NOMO-1 treated with dmso at 0.1 percent for 144 hours (cell line): ENCODE data around the gene SPTBN2.
"Not testable (repeated sequence)": the region's sequence is repeated elsewhere in the genome, so short reads cannot be mapped to it uniquely, and the experiment has no call there.

Experiments used
- DNase-seq: peaks from one replicate; lab custom pipeline; 2025; ENCODE audit not compliant: unreplicated experiment; lab: John Stamatoyannopoulos, UW

SPTBN2 gene

DNA sequence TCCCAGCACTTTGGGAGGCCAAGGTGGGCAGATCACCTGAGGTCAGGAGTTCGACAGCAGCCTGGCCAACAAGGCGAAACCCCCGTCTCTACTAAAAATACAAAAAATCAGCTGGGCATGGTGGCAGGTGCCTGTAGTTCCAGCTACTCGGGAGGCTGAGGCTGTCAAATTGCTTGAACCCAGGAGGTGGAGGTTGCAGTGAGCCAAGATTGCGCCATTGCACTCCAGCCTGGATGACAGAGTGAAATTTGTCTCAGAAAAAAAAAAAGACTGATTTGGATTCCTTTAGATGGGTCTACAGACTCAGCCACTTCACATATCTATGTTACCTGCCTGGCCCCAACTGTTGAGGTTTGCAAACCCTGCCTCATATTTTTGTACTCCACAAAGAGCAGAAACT lies 4.8 kb downstream of the SPTBN2 start:
- not testable (repeated sequence) for DNase-seq

DNA sequence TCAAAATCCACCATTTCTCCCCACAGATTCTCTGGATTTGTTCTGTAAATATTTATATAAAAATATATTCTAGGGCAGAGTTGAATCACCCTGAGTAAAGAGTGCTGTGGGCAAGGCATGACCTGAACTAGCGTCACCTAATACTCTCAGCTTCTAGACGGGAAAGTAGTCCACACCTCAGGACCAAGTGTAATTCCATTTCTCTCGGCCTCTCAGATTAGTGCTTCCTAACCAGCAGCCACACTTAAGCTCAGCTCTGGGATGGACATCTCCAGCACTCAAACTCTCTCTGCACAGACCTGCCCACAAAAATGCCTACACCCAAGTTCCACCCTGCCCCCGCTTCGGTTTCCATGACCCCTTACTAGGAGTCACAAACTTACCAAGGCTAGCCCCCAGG lies 5.3 kb downstream of the SPTBN2 start:
- no peak for DNase-seq

DNA sequence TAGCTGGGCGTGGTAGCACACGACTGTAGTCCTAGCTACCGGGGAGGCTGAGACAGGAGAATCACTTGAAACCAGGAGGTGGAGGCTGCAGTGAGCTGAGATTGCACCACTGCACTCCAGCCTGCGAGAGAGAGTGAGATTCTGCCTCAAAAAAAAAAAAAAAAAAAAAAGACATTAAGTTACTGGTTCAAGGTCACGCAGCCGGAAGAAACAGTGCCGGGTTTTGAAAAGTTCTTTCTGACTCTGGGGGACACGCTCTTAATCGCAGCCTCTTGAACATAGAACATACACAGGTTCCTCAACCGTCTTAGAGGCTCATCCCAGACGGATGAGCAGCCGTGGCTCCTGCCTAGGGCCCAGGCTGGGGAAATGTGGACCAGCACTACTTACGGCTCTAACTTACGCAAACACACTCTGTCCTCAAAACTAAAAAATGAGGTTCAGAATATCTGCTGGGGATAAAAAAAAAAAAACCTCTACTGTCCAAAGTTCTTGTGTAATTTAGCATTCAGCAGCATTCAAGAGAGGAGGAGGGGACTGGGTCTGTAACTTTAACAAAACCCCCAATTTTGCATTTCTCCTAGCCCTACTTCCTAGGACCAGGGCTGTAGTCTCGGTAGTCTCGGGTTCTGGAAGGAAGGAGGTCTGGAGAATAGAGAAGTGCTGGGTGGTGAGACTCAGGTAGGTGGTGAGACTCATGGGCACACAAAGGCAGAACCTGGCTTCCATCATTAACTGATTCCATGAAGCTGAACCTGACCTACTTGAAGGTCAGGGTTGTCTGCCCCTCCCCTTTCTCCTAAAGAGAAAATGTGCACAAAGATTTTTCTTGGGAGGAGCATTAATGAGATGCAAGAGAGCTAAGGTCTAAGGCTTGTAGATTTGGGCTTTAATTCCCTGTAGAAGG lies 6.0 kb downstream of the SPTBN2 start:
- DNase-seq = no peak

DNA sequence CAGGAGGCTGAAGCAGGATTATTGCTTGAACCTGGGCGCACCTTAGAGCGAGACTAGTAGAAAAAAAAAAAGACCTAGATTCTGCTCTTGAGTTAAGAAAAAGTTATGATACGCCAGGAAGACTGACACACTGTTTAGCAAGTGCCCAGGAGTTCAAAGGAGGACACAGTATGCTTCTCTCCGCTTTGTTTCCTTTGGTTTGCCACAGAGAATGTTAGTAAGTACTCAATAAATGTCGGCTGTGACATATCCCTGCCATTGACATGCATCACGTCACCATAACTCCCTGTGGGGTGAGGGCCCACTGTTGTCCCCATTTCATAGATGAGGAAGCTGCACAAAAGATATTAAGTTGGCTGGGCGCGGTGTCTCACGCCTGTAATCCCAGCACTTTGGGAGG lies 7.1 kb downstream of the SPTBN2 start:
- no peak for DNase-seq

DNA sequence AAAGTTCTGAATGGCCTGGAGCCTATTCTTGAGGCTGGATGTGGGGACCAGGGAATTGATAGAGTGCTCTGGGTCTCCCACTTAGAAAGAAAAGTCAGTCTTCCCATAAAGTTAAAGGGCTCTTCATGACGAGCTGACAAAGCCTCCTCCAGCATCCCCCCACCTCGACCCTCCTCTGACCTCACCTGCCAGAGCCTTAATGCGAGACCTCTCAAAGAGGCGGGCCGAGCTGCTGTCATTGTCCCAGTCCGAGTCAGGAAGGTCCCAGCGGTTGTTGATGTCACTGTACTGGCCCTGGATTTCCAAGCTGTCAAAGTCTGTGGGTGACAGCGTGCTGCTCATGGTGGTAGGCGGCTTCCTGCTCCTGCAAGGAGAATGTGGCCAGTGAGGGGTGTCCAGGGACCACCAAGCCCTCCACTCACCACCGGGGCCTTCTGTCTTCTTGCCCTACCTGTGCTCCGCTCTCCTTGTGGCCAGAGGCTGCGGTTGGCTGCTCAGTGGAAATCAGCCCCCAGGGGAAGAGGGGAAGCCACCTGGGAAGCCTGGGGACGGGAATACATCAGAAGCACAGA lies 8.0 kb downstream of the SPTBN2 start:
- DNase-seq = no peak

DNA sequence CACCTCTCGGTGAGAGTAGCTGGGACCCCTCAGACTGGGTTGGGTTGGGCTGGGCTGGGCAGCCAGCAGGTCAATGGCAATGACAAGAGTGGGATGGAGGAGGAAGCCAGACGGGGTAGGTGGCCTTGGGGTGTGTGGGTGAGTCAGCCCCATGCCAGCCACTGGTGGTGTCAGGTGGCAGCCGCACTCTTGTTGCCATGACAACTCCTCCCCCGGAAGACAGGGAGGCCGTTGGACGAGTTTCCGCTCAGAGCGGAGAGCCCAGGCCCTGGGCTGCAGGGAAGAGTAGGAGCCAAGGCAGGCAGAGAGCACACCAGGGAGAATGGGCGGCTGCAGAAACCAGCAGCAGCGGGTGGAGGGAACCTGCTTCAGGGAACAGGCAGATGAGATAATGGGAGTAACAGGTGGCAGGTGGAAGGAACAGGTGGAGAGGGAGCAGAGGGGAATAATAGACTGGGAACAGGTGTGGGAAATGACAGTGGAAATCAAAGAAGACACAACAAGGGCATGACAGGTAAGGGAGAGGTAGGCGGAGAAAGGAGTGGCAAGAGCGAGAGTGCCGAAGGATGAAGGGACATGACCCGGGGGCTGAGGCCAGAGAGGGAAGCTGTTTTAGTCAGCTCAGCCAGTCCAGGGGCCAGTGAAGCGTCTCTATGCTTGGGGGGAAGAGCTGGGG lies 8.7 kb downstream of the SPTBN2 start:
- no peak for DNase-seq

DNA sequence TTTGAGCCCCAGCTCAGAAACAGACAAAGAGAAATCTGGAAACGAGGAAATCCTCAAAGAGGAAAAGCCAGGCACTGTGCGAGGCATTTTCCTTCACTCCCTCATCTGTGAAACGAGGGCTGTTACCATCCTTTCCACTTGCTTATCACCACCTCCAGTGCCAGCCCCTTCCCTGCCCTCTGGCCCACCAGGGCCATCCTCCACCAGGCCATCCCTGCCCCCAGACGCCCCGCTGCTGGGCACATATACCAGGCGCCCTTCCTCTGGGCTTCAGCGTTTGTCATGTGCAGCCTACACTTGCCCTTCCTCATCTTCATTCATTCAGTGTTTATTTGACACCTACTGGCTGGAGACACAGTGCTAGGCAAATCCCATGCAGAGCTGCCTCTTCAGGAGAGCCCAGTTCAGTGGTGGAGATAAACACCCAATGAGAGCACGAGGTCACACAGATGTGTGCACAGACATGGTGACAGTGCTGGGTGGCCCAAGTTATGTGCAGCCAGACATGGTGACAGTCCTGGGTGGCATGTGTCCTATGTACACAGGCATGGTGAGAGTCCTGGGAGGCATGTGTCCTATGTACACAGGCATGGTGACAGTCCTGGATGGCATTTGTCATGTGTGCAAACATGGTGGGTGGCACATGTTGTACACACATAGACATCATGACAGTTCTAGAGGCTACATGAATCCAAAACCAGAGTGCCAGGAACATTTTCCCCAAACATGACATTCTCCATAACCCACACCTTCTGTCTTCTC lies 9.7 kb downstream of the SPTBN2 start:
- no peak for DNase-seq

DNA sequence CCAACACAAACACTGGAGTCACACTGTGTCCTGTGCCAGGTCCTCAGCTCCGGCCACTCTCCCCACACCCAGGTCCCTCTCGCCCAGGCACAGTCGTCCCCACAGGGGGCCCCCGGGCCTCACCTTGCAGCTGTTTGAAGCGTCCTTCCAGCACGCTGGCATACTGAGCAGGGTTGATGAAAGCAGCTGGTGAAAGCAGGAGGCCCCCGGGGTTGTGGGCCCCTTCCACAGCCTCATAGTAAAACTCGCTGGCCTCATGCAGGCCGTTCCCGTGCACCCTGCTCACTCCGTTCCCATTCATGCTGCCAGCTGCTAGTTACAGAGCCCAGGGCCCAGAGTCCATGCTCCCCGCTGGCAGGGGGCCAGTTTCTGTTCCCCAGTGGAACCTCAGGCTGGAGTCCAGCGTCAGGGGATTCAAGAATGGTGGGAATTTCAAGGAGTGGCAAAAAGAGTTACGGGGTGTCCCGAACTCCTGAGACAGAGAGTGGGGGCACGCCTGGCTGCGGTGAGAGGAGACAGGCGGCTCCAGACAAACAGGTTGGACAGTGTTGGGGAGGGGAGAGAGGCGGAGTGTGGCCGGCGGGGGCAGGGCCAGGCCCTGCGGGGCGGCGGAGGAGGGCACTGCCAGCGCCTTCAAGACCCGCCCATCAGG lies 10.6 kb downstream of the SPTBN2 start:
- DNase-seq = no peak

DNA sequence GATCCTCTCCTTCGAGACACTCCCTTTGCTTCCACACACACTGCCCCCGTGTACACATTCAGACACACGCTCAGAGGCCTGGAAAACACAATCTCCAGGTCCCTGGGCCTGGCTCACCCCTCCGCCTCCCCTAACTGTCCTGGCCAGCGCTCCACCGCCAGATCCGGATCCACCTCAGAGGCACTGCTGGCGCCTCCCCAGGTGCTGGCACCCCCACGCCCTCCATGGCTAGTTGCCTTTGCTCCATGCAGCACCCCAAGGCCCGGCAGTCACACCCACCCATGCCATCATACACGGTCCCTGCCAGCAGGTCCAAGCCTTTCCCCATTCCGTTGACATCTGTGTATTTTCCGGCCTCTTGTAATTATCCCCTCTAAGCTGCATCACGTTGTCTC lies 11.1 kb downstream of the SPTBN2 start:
- DNase-seq = no peak

DNA sequence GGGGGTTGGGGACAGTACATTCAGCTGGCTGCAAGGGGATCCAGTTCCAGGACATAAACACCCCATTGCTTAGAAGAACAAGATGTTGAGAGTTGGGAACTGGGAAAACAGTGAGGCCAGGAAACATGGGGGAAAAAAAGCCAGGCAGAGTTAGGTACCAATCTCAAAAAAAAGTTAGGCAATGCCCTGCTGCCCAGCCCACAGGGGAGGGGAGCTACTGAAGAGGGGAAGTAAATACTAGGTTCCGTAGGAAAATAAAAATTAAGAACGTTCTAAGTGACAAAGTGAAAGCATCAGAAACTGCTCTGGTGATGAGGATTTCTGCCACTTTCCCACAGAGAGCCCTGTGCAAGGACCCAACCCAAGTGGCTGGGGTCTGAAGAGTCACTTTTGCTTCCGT lies 12.0 kb downstream of the SPTBN2 start:
- DNase-seq = no peak

DNA sequence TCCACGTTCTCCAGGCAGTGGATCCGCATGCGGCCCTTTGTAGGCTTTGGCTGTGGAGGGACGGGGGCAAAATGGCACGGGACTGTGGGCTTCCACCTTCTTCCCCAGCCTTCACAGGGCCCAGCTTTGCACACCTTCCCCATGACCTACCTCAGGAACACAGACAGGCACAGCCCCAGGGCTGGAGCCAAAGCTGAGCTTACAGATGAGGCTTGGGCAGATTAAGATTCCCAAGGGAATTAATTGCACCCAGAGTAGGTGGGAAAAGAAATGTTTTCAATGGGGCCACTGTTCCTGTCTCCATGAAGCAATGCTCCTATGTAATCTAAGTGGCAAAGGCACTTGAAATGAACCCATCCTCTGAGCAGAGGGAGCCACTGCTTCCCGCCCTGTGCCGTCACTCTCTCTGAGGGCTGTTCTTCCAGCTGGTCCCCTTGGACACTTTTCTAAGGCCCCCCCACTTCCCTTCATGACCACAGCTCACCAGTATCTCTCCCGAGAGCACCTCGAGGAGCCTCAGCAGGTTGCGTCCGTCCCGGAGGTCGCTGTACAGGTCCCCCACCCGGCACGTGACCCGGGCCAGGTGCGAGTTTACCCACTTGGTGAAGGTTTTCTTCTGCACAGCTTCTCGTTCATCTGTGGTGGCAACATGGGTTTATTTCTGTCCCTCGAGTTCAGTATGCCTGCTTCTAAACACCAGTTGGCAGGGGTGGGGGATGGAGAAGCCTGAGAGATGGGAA lies 13.5 kb downstream of the SPTBN2 start:
- no peak for DNase-seq

DNA sequence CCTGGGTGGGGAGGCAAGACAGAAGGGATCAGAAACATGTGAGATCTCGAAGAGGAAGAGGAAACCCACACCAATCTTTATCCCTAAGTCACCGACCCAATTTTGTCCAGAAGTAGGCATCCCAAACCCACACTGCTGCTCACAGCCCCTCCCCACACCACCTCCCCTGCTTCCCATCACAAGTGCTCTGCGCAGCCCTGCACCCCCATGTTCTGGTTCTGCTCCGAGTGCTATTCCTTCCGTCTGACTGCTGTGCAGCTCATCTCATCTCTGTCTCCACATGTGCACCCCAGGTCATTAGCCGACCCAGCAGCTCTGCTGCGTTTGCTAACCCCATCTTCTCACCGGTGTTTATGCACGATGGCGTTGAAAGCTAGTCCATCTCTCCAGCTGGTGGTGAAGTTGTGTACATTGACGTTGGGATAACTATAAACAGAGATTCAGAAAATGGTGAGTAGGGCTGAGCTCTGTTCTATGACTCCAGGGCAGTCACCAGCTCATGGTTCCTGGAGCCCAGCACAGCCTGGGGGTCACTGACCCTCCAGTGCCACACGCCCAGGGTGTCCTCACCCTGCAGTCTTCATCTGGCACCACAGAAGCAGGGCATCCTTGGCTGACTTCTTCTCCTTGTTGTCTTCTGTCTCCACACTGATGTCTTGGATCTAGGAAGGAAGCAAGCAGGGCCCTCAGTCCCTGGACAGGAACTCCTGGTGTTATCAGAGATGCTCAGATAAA lies 15.1 kb downstream of the SPTBN2 start:
- no peak for DNase-seq

DNA sequence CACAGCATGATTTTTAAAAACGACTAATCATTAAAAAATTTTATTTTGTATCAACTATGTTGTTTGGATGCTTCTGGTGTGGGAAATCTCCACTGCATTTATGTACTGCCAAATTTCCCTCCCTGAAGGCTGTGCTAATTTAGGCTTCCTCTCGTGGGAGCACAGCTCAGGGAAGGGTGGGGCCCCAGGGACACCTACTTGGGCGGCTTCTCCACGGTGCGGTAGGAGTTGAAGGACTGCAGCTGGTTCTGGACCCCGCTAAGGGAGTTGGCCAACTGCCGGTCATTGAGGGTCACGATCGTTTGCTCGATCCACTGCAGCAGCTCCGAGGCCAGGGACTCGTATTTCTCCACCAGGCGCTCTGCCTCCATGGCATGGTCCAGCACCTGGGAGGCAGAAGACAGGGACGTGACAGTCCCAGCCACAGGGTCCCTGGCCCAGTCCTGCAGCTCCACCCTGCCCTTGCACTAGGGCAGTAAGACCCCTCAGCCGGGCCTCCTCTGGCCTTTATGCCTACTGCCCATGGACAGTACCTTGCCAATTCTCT lies 18.6 kb downstream of the SPTBN2 start:
- no peak for DNase-seq

DNA sequence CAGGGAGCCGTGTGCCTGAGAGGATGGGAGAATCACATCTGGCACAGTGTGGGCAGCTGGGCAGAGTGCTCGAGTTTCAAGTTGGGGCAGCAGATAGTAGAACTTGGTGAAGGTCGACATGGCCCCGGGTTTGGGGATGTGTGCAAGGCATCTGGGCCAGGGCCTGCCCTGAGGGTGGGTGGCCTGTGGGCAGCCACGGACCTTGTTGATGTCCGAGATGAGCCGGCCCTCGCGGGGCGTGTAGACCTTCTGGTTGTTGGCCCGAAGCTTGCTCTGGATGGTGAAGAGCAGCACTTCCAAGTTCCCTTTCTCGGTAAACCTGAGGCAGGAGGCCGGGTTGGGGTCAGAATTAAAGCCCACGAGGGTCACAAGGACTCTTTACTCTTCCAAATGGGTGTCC lies 20.3 kb downstream of the SPTBN2 start:
- DNase-seq = no peak

DNA sequence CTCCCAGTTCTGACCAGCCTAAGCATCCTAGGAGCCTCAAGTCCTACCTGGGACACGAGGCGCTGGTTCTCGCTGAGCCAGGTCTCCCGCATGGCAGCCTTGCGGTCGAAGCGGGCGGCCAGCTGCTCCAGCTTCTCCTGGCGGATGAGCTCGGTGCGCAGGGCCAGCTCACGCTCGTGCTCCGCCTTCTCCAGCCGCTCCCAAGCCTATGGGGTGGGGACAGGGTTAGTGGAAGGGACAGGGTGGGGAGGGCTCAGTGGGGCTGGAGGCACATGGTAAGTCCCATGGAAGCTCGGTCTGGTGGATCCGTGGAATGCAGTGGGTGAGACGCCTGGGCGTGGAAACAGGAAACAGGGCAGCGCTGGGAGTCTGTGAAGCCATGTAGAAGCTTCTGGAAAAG lies 20.9 kb downstream of the SPTBN2 start:
- DNase-seq = no peak

DNA sequence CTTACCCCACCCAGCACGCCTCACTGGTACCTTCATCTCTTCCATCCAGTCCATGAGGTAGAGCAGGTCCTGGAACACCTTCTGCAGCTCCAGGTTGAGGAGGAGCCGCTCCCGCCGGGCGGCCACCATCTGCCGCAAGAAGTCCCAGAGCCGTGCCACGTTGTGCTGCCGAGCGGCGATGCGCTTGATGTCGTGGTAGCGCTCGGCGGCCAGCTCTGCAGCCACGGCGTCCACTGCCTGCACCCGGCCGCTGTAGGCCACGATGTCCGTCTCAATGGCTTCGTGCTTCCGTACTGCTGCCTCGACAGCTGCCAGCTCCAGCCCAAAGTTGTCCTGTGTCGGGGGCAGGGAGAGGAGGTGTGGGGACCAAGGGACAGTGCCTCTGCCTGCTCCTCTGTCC lies 21.5 kb downstream of the SPTBN2 start:
- no peak for DNase-seq

DNA sequence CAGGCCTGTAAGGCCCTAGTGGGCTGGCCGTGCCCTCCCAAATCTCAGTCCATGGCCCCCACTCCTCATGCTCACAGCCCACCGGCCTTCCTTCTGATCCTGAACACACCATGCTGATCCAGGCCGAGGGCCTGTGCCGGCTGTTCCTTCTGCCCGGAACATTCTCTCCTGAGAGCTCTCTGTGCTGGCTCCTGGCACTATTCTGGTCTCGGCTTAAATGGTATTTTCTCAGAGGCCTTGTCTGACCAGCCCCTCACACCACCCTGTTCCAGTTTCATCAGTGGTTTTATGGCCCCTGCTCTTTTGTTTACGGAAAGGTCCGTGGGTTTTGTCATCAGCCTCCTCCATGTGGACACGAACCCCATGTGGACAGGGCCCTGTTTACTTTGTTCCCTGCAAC lies 22.0 kb downstream of the SPTBN2 start:
- DNase-seq = no peak

DNA sequence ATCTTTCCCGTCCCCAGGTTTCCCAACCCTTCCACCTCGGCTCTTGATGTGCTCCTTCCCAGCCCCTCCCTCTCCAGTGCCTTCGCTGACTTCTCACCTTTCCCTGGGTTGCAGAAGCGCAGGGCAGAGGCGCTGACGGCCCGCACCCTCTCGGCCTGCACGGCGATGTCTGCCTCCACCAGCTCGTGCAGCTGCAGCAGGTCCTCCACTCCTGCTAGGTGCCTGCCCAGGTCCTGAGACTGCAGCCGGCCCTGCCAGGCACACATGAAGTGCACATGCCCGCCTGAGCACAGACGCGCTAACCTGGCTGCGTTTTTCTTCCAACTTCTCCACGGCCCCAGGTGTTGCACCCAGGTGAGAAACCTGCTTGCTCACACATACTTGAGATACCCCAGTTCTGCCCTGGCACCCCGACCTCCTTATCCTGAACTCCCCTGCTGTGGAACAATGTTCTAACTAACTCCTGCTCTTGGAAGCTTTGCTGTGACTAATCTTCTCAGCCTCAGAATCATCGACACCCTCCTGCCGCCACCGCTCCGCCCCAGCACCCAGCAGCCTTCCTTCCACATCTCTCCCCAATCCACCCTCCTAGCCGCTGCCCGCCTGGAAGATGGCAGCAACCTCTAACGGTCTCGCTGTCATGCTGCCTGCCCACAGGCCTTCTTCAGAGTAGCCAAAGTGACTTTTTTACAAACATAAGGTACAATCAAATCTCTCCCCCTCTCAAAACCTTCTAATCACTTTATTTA lies 23.3 kb downstream of the SPTBN2 start:
- no peak for DNase-seq
